GM10266 (cell line): ENCODE data around the gene STXBP2.

Experiments used
- DNase-seq: peaks from one replicate; pipeline ENCODE4 v3.0.0; 2012; ENCODE audit errors: extremely low spot score
- TF ChIP-seq, protein P1 (sequence below): IDR thresholded peaks from 2 replicates; pipeline ENCODE4 v1.5.1; 2012; ENCODE audit warnings: mild to moderate bottlenecking, low read depth; ENCODE audit not compliant: control insufficient read depth, insufficient read depth; ENCODE audit errors: missing control alignments

The STXBP2 gene

DNA sequence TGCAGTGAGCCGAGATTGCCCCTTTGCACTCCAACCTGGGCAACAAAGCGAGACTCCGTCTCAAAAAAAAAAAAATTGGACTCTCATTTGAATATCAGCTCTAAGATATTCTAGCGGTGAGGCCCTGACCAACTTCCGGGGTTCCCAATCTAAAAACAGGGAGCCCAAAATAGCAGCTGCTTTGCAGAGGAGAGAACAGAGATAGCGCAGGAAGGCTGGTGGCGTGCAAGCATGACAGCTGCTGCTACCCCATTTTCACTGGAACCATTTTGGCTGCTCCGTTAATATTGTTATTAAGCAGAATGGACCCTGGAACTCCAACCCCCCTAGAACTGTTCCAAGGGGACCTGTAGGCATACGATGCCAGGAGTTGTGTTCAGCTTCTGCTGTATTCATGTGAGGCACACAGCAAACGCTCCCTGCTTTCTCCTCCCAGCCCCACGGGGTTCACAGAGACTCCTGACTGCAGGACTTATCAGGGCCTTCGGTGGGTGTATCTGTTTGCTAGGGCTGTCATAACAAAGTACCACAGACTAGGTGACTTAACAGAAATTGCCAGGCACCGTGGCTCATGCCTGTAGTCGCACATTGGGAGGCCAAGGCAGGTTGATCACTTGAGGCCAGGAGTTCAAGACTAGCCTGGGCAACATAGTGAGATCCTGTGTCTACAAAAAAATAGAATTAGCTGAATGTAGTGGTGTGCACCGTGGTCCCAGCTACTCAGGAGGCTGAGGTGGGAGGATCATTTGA, 11.5 kb downstream of the STXBP2 start:
- DNase-seq, result no peak
- TF ChIP-seq, protein P1, sequence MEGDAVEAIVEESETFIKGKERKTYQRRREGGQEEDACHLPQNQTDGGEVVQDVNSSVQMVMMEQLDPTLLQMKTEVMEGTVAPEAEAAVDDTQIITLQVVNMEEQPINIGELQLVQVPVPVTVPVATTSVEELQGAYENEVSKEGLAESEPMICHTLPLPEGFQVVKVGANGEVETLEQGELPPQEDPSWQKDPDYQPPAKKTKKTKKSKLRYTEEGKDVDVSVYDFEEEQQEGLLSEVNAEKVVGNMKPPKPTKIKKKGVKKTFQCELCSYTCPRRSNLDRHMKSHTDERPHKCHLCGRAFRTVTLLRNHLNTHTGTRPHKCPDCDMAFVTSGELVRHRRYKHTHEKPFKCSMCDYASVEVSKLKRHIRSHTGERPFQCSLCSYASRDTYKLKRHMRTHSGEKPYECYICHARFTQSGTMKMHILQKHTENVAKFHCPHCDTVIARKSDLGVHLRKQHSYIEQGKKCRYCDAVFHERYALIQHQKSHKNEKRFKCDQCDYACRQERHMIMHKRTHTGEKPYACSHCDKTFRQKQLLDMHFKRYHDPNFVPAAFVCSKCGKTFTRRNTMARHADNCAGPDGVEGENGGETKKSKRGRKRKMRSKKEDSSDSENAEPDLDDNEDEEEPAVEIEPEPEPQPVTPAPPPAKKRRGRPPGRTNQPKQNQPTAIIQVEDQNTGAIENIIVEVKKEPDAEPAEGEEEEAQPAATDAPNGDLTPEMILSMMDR, result no peak

DNA sequence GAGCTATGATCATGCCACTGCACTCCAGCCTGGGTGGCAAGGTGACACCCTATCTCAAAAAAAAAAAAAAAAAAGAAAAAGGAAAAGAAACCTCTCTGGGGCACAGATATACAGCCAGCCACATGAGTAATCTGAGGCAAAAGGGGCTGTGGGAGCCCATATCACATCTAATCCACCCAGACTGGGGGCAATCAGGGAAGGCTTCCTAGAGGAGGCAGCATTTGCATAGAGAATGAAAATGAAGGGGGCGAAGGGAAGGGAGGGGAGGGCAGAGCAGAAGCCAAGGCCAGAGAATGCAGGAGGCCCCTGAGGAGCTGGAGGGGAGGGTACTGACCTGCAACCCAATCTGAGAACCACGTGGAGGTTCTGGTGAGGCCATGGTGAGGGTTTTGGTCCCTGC, 13.2 kb downstream of the STXBP2 start:
- TF ChIP-seq, protein P1, result no peak
- DNase-seq, result no peak

DNA sequence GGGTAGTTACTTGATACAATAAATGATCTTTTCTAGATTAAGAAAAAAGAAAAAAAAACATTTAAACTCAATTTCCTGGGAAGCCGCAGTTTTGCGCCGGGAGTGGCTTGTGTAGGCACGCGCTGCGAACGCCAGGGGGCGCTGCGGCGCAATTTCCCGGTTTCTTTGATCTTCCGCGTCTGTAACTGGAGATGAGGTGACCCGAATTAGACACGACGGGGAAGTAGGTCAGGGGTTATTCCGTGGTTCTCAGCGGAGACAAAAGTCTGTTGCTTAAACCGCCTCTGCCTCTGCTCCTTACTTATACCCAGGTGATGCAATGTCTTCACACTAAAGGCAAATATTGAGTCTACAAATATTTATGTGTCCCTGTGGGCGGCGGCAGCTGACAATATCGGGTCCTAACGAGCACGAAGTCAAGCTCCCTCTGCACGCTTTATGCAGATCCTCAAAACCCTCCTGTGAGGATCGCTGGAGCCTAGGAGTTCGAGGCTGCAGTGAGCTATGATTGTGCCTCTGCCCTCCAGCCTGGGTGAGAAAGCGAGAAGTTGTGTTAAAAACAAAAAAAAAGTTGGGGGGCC, 15.2 kb downstream of the STXBP2 start:
- DNase-seq, result peak; percentile 91
- TF ChIP-seq, protein P1, result peak; percentile 93

DNA sequence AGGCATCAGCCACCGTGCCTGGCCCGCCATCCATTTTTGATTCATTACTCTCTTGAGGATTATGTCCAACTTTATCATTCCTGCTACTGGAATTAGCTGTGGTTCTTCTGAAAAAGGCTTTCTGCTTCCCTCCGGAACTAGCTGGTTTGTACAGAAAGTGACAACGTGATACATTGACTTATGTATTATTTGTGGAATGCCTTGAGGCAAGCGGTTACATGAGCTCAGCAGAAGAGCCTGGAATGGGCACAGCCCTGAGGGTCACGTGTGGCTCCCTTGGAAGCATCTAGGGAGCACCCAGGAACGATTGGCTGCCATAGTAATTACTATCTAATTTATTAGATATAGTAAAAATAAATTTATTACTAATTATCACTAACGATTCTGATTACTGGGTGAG, 17.5 kb downstream of the STXBP2 start:
- TF ChIP-seq, protein P1, result no peak
- DNase-seq, result no peak

DNA sequence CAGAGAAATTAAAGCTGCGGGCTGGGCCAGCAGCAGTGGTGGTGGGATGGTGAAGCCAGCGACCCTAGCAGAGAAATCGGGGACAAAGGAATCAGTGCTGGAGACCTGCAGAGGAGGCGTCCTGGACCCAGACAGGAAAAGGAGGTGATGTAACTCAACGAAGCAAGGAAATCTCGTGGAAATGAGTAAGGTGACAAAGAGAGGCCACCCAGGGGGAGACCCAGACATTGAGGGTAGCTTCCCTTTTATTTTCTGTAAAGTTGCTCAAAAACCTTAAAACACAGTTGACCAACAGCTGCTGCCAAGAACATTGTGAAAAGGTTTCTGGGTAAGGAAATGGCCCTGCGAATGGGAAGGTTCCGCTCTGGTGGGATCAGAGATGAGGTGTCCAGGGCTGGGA, 18.7 kb downstream of the STXBP2 start:
- TF ChIP-seq, protein P1, result no peak
- DNase-seq, result no peak

DNA sequence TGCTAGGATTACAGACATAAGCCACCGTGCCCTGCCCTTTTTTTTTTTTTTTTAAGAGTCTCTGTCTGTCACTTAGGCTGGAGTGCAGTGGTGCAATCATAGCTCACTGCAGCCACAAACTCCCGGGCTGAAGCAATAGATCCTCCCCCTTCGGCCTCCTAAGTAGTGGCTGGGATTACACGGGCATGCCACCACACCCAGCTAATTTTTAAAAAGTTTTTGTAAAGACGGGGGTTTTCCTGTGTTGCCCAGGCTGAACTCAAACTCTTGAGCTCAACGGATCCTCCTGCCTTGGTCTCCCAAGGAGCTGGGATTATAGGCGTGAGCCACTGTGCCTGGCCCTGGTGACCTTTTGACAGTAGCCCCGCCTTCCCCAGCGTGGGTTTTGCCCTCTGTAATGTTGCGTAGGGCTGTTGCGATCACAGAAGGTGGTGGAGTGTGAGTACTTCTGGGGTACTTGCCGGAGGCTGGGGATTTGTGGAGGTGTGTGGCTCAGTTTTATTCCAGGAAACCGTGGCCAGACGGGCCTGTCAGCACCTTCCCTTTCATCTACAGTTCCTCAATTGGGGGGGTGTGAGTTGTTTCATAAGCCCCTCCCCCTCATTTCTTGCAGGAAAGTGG, 20.3 kb downstream of the STXBP2 start:
- TF ChIP-seq, protein P1, result no peak
- DNase-seq, result no peak

DNA sequence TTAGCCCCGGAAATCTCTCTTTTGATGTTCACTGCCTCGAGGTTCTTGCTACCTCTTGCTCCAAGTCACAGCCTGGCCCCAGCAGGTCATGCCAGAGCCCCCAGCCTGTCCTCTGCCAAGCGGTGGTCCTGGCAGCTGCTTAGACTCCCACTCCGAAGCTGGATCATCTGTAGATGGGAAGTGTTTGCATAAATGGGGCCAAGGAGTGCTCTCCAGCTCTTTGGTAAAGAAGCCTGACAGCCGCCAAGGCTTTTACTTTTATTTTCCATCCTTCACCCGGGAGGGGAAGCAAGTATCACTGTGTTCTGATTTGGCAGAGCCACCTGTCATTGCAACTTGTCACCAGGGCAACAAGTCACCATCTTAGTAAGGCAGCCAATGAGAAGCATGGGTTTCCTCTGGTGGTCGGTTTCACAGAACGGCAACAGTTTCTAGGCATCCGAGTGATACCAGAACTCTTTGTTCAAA, 21.3 kb downstream of the STXBP2 start:
- peak; percentile 94 for DNase-seq
- TF ChIP-seq, protein P1, result no peak
